Ecto neural progenitor cell (in vitro differentiated cells): Measurements from ENCODE around the gene PAX2.

Experiments
- DNase-seq: peaks from one replicate; pipeline ENCODE4 v3.0.0-alpha.2; 2018; ENCODE audit warnings: low spot score

PAX2 gene

GRCh38 chr10:100739517-100740368 lies 5.6 kb upstream of the PAX2 start:
- DNase-seq, result peak; percentile 73

- DNase-seq, result peak; percentile 85
These were observed 4.7 kb upstream of the PAX2 start for GRCh38 chr10:100740476-100741377.

- peak; percentile 74 for DNase-seq
These were observed 3.9 kb upstream of the PAX2 start for GRCh38 chr10:100741378-100742075.

- DNase-seq, result peak; percentile 67
These were observed 3.2 kb upstream of the PAX2 start for GRCh38 chr10:100742076-100742771.

GRCh38 chr10:100742936-100743335 lies 2.4 kb upstream of the PAX2 start:
- peak; percentile 48 for DNase-seq

GRCh38 chr10:100743626-100744135 lies 1.7 kb upstream of the PAX2 start:
- peak; percentile 79 for DNase-seq

- peak; percentile 71 for DNase-seq
These were observed 1.0 kb upstream of the PAX2 start for GRCh38 chr10:100744136-100744986.

GRCh38 chr10:100745882-100746783 lies 751 bp downstream of the PAX2 start:
- peak; percentile 84 for DNase-seq

GRCh38 chr10:100746784-100747455 lies 1.5 kb downstream of the PAX2 start:
- peak; percentile 54 for DNase-seq

- peak; percentile 69 for DNase-seq
These were observed 2.3 kb downstream of the PAX2 start for GRCh38 chr10:100747456-100748230.

- DNase-seq, result peak; percentile 60
These were observed 3.1 kb downstream of the PAX2 start for GRCh38 chr10:100748231-100749058.

- no peak for DNase-seq
These were observed 3.6 kb downstream of the PAX2 start for GRCh38 chr10:100749059-100749308.

GRCh38 chr10:100749309-100750217 lies 4.2 kb downstream of the PAX2 start:
- peak; percentile 55 for DNase-seq

GRCh38 chr10:100750291-100751210 lies 5.2 kb downstream of the PAX2 start:
- DNase-seq, result peak; percentile 51
